GM18526 (cell line): ENCODE data around the gene ZFYVE27.

Experiments used
- POLR2A ChIP-seq: IDR thresholded peaks from 3 replicates; pipeline ENCODE4 v1.6.1; 2011; ENCODE audit not compliant: insufficient read length; ENCODE audit errors: extremely low read depth

The ZFYVE27 gene

GRCh38 chr10:97785731-97786130 lies 48.8 kb downstream of the ZFYVE27 start:
- TF ChIP-seq POLR2A = no peak

GRCh38 chr10:97788552-97789442 lies 51.9 kb downstream of the ZFYVE27 start:
- no peak for TF ChIP-seq POLR2A

GRCh38 chr10:97789770-97790397 lies 53.0 kb downstream of the ZFYVE27 start:
- no peak for TF ChIP-seq POLR2A

GRCh38 chr10:97791824-97792721 lies 55.1 kb downstream of the ZFYVE27 start:
- TF ChIP-seq POLR2A = no peak

- TF ChIP-seq POLR2A = no peak
These were observed 59.0 kb downstream of the ZFYVE27 start for GRCh38 chr10:97795886-97796285.

- no peak for TF ChIP-seq POLR2A
These were observed 59.7 kb downstream of the ZFYVE27 start for GRCh38 chr10:97796651-97797050.

GRCh38 chr10:97798958-97799610 lies 62.2 kb downstream of the ZFYVE27 start:
- no peak for TF ChIP-seq POLR2A

GRCh38 chr10:97800474-97800873 lies 63.5 kb downstream of the ZFYVE27 start:
- TF ChIP-seq POLR2A = no peak

- TF ChIP-seq POLR2A = no peak
These were observed 64.5 kb downstream of the ZFYVE27 start for GRCh38 chr10:97801422-97801821.

GRCh38 chr10:97805096-97805884 lies 68.4 kb downstream of the ZFYVE27 start:
- TF ChIP-seq POLR2A = no peak

- no peak for TF ChIP-seq POLR2A
These were observed 69.0 kb downstream of the ZFYVE27 start for GRCh38 chr10:97805949-97806348.

- TF ChIP-seq POLR2A = no peak
These were observed 73.5 kb downstream of the ZFYVE27 start for GRCh38 chr10:97810446-97810845.
